Right kidney (tissue), 1 donor: ENCODE data around the gene TRAPPC5.

Experiments used
- DNase-seq: peaks from one replicate; pipeline ENCODE4 v3.0.0-alpha.2; 2016

Gene TRAPPC5

GRCh38 chr19:7730286-7731217 lies 49.9 kb downstream of the TRAPPC5 start:
- DNase-seq = no peak

- no peak for DNase-seq
These were observed 50.6 kb downstream of the TRAPPC5 start for GRCh38 chr19:7731218-7731595.

- no peak for DNase-seq
These were observed 51.0 kb downstream of the TRAPPC5 start for GRCh38 chr19:7731615-7732014.

- DNase-seq = no peak
These were observed 51.4 kb downstream of the TRAPPC5 start, which contains the start of gene CLEC4G for GRCh38 chr19:7732045-7732444. Gene CLEC4G (minus strand): TSS chr19:7732110. CDS start chr19:7732102, 8 bp downstream.

GRCh38 chr19:7733376-7733775 lies 52.7 kb downstream of the TRAPPC5 start:
- DNase-seq = no peak

GRCh38 chr19:7734220-7735203 lies 53.9 kb downstream of the TRAPPC5 start:
- no peak for DNase-seq

- no peak for DNase-seq
These were observed 55.5 kb downstream of the TRAPPC5 start for GRCh38 chr19:7736148-7736547.

- DNase-seq = no peak
These were observed 56.6 kb downstream of the TRAPPC5 start for GRCh38 chr19:7737215-7737614.
